Stimulated activated naive CD4-positive, alpha-beta T cell (primary cell): ENCODE results near the gene SPAG8.

ENCODE experiments used
- DNase-seq, 6 experiments: peaks; one replicate each; lab custom pipeline; 2025; lab: John Stamatoyannopoulos, UW

SPAG8 gene

DNA sequence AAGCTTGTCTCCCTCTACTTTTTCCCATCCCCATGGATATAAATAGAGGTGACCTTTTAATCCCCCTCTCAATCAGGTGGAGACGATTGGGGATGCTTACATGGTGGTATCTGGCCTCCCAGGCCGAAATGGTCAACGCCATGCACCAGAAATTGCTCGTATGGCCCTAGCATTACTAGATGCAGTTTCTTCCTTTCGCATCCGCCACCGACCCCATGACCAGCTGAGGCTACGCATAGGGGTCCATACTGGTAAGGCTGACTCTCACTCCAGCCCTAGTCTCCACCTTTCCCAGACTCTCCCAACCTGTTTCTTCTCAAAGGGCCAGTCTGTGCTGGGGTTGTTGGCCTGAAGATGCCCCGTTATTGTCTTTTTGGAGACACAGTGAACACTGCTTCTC lies 3.6 kb downstream of the SPAG8 start:
- DNase-seq: no peak

GRCh38 chr9:35806101-35806500 lies 6.0 kb downstream of the SPAG8 start:
- no peak for DNase-seq

- no peak for DNase-seq
Measured at GRCh38 chr9:35801328-35802128, 10.5 kb downstream of the SPAG8 start.

DNA sequence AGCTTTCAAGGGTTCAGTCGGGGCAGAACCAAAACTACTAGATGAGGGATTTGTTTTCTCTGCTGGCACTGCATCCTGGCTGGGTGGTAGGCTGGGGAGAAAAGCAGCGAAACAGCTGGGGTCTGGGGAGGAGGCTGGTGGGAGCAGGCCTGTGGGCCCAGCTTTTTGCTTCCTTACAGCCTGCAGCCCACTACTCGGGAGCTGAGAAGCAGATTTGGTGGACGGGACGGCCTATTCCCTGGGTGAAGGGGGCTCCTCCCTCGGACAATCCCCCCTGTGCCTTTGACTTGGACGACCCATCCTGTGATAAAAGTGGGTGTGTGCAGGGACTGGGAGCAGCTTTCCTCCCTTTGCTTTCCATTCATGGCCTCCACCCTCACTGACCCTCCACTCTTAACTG lies 11.5 kb downstream of the SPAG8 start:
- DNase-seq: no peak

DNA sequence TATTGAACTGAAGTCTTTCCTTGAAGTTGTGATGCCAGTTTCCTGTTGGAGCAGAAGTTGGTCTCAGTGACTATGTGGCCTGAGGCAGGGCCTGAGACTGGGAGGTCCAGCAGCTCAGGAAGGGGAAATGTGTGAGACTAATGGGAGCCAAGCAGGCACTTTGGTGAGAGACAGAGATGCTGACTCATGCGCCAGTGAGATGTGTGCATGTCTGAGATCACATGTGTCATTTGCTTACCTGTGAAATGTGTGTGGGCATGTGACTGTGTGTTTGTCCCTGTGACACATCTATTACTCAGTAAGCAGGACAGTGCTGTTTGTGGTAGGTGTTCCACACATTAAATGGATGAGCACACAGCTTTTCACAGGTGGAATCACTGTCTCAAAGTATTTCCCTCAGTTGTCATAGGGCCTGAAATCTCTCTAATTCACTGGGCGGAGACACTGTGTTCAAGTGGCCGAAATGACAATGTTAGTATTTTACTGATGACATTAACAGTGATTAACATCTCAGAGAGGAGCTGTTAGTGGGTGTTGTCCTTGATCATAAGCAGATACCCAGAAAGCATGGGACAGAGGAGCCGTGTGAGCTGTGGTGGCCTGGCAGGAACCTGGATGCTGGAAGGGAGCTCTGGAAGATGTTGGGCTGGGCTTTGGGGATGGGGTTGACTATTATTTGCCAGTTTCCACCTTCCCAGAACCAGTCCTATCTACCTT lies 13.2 kb downstream of the SPAG8 start:
- DNase-seq: no peak

- no peak for DNase-seq
Measured at GRCh38 chr9:35797311-35798109, 14.6 kb downstream of the SPAG8 start.

DNA sequence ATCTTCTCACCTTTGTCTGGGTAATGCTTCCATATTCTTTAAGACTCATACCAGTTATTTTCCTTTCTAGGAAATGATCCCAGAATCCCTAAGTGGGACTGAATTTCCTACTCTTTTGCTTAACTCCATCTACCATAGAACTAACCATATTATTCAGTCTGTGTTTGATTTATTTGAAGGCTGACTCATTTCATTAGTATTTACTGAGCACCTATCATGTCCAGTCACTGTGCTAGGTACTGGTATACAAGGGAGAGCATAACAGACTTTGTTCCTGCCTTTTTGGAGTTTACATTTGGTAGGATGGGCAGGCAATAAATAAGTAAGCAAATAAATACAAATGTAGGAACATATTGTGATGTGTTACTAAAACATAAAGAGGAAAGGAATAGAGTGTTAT lies 16.4 kb downstream of the SPAG8 start:
- DNase-seq: no peak

GRCh38 chr9:35793461-35793860 lies 18.6 kb downstream of the SPAG8 start:
- DNase-seq: no peak

GRCh38 chr9:35792826-35793225 lies 19.2 kb downstream of the SPAG8 start:
- DNase-seq: no peak

- no peak for DNase-seq
Measured at GRCh38 chr9:35792024-35792813, 19.8 kb downstream of the SPAG8 start.

DNA sequence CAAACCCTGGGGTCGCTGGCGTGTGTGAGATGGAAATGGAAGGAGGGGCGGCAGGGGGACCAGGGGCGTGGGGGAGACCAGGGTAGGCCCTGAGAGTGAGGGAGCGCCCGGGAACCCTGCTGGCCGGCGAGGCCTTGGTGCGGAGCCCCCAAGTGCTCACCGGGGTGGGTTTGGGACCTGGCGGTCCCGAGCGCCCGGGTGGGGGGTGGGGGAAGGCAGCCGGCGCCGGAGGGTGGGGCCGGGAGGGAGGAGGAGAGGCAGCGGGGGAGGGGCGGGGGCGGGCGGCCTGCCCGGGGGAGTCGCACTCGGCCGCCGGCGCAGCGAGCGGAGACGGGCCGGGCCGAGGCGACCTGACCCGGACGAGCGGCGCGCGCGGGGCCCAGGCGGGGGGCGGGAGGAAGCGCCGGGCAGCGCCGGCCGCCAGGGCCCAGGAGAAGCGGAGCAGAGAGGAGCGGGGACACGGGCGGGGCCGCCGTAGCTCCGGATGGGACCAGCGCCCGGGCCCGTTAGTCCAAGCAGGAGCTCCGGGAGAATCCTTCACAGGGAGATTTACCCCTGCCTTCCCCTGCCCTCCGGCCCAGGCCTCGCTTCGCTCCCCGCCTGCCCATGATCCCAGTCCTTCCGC lies 20.7 kb downstream of the SPAG8 start, which contains the start of gene NPR2:
NPR2 (plus strand) TSS at position 295 of the 625 bp plus-strand sequence. CDS start 818 bp downstream, outside the sequence.
- no peak for DNase-seq

DNA sequence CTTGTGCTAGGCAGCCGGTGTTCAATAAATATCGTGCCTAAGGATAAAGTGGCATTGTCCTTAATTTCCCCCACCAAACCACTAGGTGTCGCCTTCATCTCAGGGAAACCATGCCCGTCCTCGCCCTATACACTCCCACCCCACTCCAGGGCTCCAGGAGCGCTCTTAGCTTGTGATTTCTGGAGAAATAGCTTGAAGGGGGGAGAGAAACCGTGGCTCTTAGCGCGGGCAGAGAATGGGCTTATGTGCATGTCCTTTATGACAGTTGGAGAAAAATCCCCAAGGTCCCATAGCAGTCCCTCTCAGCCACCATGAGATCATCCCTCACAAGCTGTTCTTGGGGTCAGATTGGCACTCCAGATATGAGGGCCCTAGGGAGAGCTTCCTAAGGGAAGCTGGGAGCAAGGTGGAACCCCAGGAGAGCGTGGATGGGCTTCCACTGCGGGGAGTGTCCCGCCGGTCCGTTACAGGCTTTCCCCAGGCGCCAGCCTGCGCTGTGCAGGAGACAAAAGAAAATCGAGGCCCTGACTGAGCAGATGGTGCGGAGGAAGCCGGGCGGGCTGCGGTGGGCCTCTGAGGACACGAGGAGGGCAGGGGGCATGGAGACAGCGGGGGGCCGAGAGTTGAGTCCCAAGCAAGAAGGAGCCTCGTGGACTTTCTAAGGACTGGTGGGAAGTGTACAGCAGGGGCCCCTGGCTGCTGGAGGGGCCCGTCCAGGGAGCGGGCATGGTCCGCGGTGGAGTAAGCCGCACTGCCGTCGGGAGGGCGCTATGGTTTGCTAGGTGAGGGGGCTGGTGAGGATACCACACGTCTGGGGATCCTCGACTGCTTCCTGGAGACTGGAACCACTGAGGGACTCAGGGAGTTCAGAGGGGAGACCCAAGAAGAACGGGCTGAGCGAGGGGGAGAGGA lies 21.4 kb downstream of the SPAG8 start:
- peak; percentile 31 to 70 (median 42) for DNase-seq

DNA sequence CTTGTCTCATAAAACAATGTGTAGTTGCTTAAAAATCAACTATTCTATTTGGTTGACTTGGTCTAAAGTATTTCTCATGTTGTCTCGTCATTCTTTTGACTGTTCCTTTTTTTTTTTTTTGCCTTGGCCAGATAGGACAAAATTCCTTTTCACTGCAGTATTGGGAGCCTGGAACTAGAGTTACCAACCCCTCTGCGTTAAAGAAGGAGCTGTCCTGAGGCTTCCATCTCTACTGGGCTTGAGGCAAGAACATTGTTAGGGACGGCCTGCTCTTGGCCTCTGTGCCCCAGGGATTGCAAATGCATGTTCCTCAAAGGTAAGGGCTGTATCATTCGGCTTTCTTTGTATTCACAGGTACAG lies 22.1 kb downstream of the SPAG8 start:
- DNase-seq: no peak

DNA sequence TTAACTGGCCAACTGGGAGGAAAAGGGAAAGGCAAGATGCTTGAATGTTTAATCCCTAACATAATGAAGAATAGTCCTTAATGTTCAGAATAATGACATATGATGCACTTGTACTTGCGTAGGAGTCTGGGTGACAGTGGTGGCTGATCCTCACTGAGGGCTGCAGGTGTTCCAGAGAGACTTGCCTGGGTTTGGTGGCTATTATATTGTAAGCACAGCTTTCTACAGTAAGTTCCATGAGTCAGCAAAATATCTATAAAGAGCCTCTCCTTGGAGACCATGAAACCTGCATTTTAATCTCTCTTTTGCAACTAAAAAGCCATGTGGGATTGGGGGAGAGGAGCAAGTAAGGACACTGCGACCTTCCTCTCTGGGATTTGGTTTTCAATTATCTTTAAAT lies 22.5 kb downstream of the SPAG8 start:
- DNase-seq: no peak

DNA sequence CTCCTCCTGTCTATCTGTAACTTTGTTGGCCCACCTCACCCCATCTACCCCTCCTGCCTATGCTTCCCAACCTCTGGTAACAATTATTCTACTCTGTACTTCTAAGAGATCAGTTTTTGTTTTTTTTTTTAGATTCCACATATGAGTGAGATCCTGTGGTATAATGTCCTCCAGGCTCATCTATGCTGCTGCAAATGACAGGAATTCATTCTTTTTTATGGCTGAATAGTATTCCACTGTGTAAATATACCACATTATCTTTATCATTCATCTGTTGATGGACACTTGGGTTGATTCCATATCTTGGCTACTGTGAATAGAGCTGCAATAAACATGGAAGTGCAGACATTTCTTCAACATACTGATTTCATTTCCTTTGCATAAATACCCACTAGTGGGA lies 28.6 kb downstream of the SPAG8 start:
- DNase-seq: no peak

GRCh38 chr9:35781066-35781465 lies 31.0 kb downstream of the SPAG8 start:
- no peak for DNase-seq

DNA sequence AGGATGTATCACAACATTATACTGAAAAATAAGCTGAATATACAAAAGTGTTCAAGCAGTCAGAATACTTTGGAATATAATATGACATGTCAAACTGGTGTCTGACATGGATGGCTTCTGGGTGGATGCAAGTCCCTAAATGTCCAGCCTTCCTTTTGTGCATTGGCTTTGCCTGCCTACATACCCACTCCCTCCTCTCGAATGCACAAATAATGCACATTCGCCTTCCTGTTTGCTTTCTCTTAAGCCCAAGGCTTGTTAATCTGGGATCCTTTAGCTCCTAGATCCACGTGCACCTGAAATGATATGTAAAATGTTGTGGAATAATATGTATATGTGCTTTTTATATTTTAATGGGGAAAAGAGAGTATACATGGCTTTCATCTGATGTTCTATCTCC lies 33.6 kb downstream of the SPAG8 start:
- no peak for DNase-seq

GRCh38 chr9:35776018-35776417 lies 36.0 kb downstream of the SPAG8 start:
- DNase-seq: no peak

DNA sequence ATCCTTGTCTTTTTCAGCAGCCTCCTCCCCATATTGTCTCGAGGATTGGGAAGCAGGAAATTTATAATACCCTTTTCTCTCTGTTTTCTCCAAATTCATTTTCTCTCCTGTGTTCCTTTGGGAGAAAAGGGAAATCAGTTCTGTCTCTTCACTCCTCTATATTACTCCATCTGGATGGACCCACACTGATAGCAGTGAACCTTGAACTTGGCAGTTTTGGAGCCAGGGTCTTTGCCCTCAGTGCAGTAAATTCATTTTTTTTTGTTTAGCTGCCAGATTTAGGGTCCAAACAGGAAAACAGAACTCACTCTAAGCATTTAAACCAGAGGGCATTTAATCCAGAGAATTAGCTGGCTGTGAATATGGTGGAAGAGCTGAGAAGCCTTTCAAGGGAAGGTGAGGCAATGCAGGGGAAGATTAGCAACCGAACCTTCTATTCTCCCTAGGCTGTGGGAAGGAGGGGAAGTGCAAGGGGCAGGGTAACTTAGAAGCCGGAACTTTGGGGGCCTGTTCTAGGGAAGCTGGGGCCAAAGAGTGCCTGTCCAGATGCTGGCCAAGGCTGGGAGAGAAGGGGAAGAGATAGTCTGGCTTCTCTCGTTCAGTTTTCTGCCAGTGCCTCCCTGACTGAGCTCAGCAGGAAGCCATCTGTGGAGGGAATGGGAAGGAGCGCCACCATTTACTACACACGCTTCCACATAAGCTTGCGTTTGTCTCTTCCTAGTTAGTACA lies 37.0 kb downstream of the SPAG8 start:
- no peak for DNase-seq

DNA sequence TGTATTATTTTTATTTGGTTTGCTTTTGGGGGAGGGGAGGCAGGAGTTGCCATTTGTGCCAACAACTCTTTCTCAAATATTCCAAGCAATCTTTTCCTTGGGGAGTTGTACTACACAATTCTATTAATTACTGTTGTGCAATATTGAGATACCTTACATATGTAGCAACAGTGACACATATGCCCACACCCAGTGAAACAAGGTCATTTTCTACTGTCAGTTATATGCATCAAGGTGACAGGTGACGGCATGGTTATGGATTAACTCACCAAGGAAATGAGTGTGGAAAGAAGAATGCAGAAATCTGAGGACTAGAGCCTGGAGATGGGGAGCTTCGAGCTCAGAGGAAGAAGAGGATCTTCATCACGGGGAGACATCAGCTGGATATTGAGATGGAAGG lies 40.1 kb downstream of the SPAG8 start:
- no peak for DNase-seq
